K562 (cell line): ENCODE measurements around the gene CTSG. TPM values are rescaled to one million over a fixed set of nuclear protein-coding genes. Genes with fewer than 3 reads are reported as not detected.

Source experiments
- ATAC-seq: fragments of 200-7000 bp; cut with Tn5 transposase; 3 replicates; pipeline ENCODE4 v1.9.1; 2020; ENCODE audit warnings: moderate library complexity
- BruUV-seq: library from RNA; stranded (reverse); fragments of 400-500 nt; replicated peaks from 2 replicates; lab custom pipeline; 2021; lab: Mats Ljungman, UMichigan
- CTCF ChIA-PET: fragments of 300-600 bp; formaldehyde crosslinking; extraction: SDS; loops from one replicate; lab custom pipeline; 2021; ENCODE audit warnings: low intra/inter-chr PET ratio; lab: Yijun Ruan, JAX
- POLR2A ChIA-PET: fragments of 300-600, 350-650 bp; sonication (Branson Sonifier 250); formaldehyde crosslinking; extraction: SDS; loops from one replicate; lab custom pipeline; 2021; ENCODE audit warnings: antibody characterized with exemption, inconsistent platforms; lab: Yijun Ruan, JAX
- DNase-seq, 4 experiments: peaks; one replicate each; pipeline versions ENCODE4 v3.0.0 to v3.0.0-alpha.2; 2011 to 2018; ENCODE audit warnings: low spot score in 3 of 4, mixed read lengths in 3 of 4; ENCODE audit errors: extremely low read depth in 1 of 4
- FAIRE-seq: peaks from 2 replicates; lab custom pipeline; 2011; peaks lifted over from hg19 to GRCh38; lab: Jason Lieb, UNC
- H2AFZ ChIP-seq: 2 replicates; pipeline ENCODE4 v1.6.0; 2011; ENCODE audit warnings: low read depth, low read length, control low read depth, inconsistent platforms
- H3K27ac ChIP-seq: fragments of 200-600 bp; 3 replicates; pipeline ENCODE4 v1.8.0; 2011; ENCODE audit warnings: low read depth, mild to moderate bottlenecking, control low read depth, inconsistent platforms, low read length, moderate library complexity, mixed read lengths; ENCODE audit errors: extremely low read depth
- H3K27me3 ChIP-seq, 2 experiments: fragments of 300-600 bp in 1 of 2; 2 replicates in 1 of 2; 3 replicates in 1 of 2; pipeline versions ENCODE4 v1.6.0 to v1.8.0; 2011; ENCODE audit warnings: inconsistent platforms in 2 of 2, low read length in 2 of 2, mild to moderate bottlenecking in 1 of 2, mixed read lengths in 1 of 2, moderate library complexity in 1 of 2; ENCODE audit not compliant: control insufficient read depth in 2 of 2, insufficient read depth in 2 of 2
- H3K36me3 ChIP-seq: fragments of 300-600 bp; 3 replicates; pipeline ENCODE4 v1.8.0; 2011; ENCODE audit warnings: mild to moderate bottlenecking, low read length, inconsistent platforms; ENCODE audit not compliant: control insufficient read depth, insufficient read depth
- H3K4me1 ChIP-seq, 2 experiments: fragments of 200-600 bp in 1 of 2; replicated peaks in 1 of 2; 2 replicates in 1 of 2; 3 replicates in 1 of 2; pipeline versions ENCODE4 v1.5.1 to v1.8.0; 2011; ENCODE audit warnings: inconsistent platforms in 2 of 2, low read length in 2 of 2, mild to moderate bottlenecking in 1 of 2, mixed read lengths in 1 of 2, moderate library complexity in 1 of 2; ENCODE audit not compliant: control insufficient read depth in 2 of 2, insufficient read depth in 2 of 2
- H3K4me2 ChIP-seq: 2 replicates; pipeline ENCODE4 v1.6.1; 2011; ENCODE audit warnings: low read length, control low read depth, inconsistent platforms, mixed read lengths; ENCODE audit not compliant: insufficient read depth
- H3K4me3 ChIP-seq: fragments of 200-600 bp; sonication (generic), shearing (Covaris generic); 2 replicates; pipeline ENCODE4 v1.5.1; 2016; ENCODE audit warnings: control low read depth, inconsistent platforms
- H3K79me2 ChIP-seq: fragments of 200-600 bp; 3 replicates; pipeline ENCODE4 v1.8.0; 2011; ENCODE audit warnings: low read length, inconsistent platforms; ENCODE audit not compliant: control insufficient read depth, insufficient read depth
- H3K9ac ChIP-seq, 2 experiments: 2 replicates each; pipeline versions ENCODE4 v1.6.0 to v1.6.1; 2011; ENCODE audit warnings: low read depth in 2 of 2, low read length in 2 of 2, control low read depth in 1 of 2, inconsistent platforms in 1 of 2, mild to moderate bottlenecking in 1 of 2, mixed read lengths in 1 of 2; ENCODE audit not compliant: insufficient read depth in 1 of 2
- H3K9me1 ChIP-seq: one replicate; pipeline ENCODE4 v1.6.0; 2011; ENCODE audit warnings: inconsistent platforms, mild to moderate bottlenecking, low read length, moderate library complexity; ENCODE audit not compliant: control insufficient read depth, insufficient read depth
- H3K9me3 ChIP-seq: replicated peaks from 2 replicates; pipeline ENCODE4 v1.5.1; 2011; ENCODE audit warnings: low read depth, low read length, inconsistent platforms; ENCODE audit not compliant: control insufficient read depth, insufficient read depth
- H4K20me1 ChIP-seq: replicated peaks from 2 replicates; pipeline ENCODE4 v1.6.1; 2011; ENCODE audit warnings: low read length, inconsistent platforms, mixed read lengths; ENCODE audit not compliant: control insufficient read depth, insufficient read depth
- ARID3A ChIP-seq: IDR thresholded peaks from 2 replicates; pipeline ENCODE4 v1.6.1; 2012; ENCODE audit warnings: low read depth, low read length, improper control_type of control experiment, borderline replicate concordance
- ATF1 ChIP-seq, 2 experiments: fragments of 450-650 bp in 1 of 2; IDR thresholded peaks; 2 replicates each; pipeline ENCODE4 v1.6.1; 2016; ENCODE audit warnings: missing compliant biosample characterization in 1 of 2, missing genetic modification characterization in 1 of 2
- BDP1 ChIP-seq: IDR thresholded peaks from 3 replicates; pipeline ENCODE4 v1.6.1; 2011; ENCODE audit not compliant: insufficient read length, insufficient read depth
- DPF2 ChIP-seq: fragments of 450-650 bp; IDR thresholded peaks from 2 replicates; pipeline ENCODE4 v1.6.1; 2016
- HES1 ChIP-seq: fragments of 450-650 bp; IDR thresholded peaks from 2 replicates; pipeline ENCODE4 v1.6.1; 2016; ENCODE audit warnings: low read depth, mild to moderate bottlenecking, moderate library complexity
- HNRNPK ChIP-seq: fragments of 200-400 bp; formaldehyde crosslinking; IDR thresholded peaks from one replicate; pipeline ENCODE4 v1.6.1; 2018; ENCODE audit warnings: mild to moderate bottlenecking, low read depth, low read length; ENCODE audit not compliant: poor library complexity, severe bottlenecking
- MBD2 ChIP-seq: sonication (generic); IDR thresholded peaks from 2 replicates; pipeline ENCODE4 v1.6.1; 2016; ENCODE audit warnings: low read depth, borderline replicate concordance
- MCM7 ChIP-seq, 2 experiments: fragments of 450-650 bp; IDR thresholded peaks; 2 replicates each; pipeline ENCODE4 v1.6.1; 2016 to 2018
- SREBF1 ChIP-seq: fragments of 150-350 bp; IDR thresholded peaks from 2 replicates; pipeline ENCODE4 v1.6.1; 2014; ENCODE audit warnings: antibody characterized with exemption, low read depth, low read length, borderline replicate concordance
- ZBTB8A ChIP-seq: fragments of 450-650 bp; IDR thresholded peaks from 2 replicates; pipeline ENCODE4 v1.6.1; 2018; ENCODE audit warnings: mild to moderate bottlenecking, moderate library complexity; ENCODE audit not compliant: partially characterized antibody
- WGBS: fragments of 100-300 bp; shearing (Covaris generic); methylation state at CpG from one replicate; pipeline ENCODE4 v1.1.6; 2016; ENCODE audit warnings: low coverage, mixed read lengths; ENCODE audit not compliant: insufficient coverage; ENCODE audit errors: missing lambda C conversion rate; 5-methylcytosine and 5-hydroxymethylcytosine counted together
- in situ Hi-C: fragments of 300-500 bp; cut with MboI; formaldehyde crosslinking; loops from 4 replicates; pipeline ENCODE4 v1.15.0; 2018; ENCODE audit warnings: inconsistent platforms, mixed read lengths
- intact Hi-C: fragments of 100-400 bp; cut with micrococcal nuclease; formaldehyde crosslinking; loops from 2 replicates; pipeline ENCODE4 v1.14.2; 2022
- polyA plus RNA-seq, 8 experiments: library from polyadenylated mRNA; depleted of rRNA in 4 of 8; stranded (reverse) in 5 of 8; unstranded in 3 of 8; fragments of >200 nt; fragmentation: Nextera tagmentation in 2 of 8; fragmentation: Illumina TruSeq in 1 of 8; extraction: Ambion mirVana in 2 of 8; extraction: Trizol in 1 of 8; gene quantifications; 2 replicates each; pipeline versions ENCODE4 v1.2.1 to v1.2.3, GENCODE V29; 2011 to 2014; ENCODE audit warnings: inconsistent platforms in 1 of 8, missing spikeins in 1 of 8
- total RNA-seq, 7 experiments: library from RNA; depleted of rRNA in 6 of 7; stranded (reverse); fragments of >200 nt in 6 of 7; fragmentation: Illumina TruSeq in 2 of 7; extraction: Trizol in 2 of 7; gene quantifications; 2 replicates each; pipeline versions ENCODE4 v1.2.1 to v1.2.3, GENCODE V29; 2011 to 2021; ENCODE audit warnings: low replicate concordance in 1 of 7
- TF ChIP-seq, protein P1 (sequence below): fragments of 200-800 bp; sonication (Bioruptor generic); IDR thresholded peaks from 2 replicates; pipeline ENCODE4 v1.6.1; 2017; ENCODE audit warnings: missing genetic modification characterization, missing compliant biosample characterization
- TF ChIP-seq, protein P2 (sequence below), 2 experiments: IDR thresholded peaks in 1 of 2; conservative IDR thresholded peaks in 1 of 2; 2 replicates each; pipeline ENCODE4 v1.6.1; 2016; ENCODE audit warnings: low read depth in 2 of 2, mild to moderate bottlenecking in 1 of 2, missing compliant biosample characterization in 1 of 2, missing genetic modification characterization in 1 of 2, moderate library complexity in 1 of 2
- TF ChIP-seq, protein P3 (sequence below): sonication (generic); formaldehyde crosslinking; IDR thresholded peaks from 2 replicates; pipeline ENCODE4 v1.8.1; 2023; ENCODE audit warnings: mild to moderate bottlenecking, missing genetic modification reagents

The CTSG gene
- total and polyA plus RNA-seq, 9 of the 15 experiments (the other 6 are each of a cell fraction or from before 2014, with no cell fraction given) = not detected

GRCh38 chr14:24578558-24578957 lies 2.5 kb upstream of the CTSG start:
- ATAC-seq = no peak
- 0% methylated on average over 2 of the region's 2 CpGs for WGBS
- Histone ChIP-seq H3K4me3 (no peak overlapping the region), H3K27me3 (no peaks in the 10 kb centered on the region; a peak in 1 of 5 replicates), H3K4me2 (no peak overlapping the region), H3K36me3 (no peaks in the 10 kb centered on the region), H3K27ac (no peak overlapping the region), H4K20me1 (no peaks in the 10 kb centered on the region), H3K4me1 (no peaks in the 10 kb centered on the region), H3K9me1 (no peaks in the 10 kb centered on the region), H3K79me2 (no peaks in the 10 kb centered on the region), H2AFZ (no peak overlapping the region), H3K9me3 (no peaks in the 10 kb centered on the region), H3K9ac (no peak overlapping the region)
- intact Hi-C loops = no loop called here
- BruUV-seq = no TSS peak
- POLR2A ChIA-PET = no interaction called here
- in situ Hi-C loops = no loop called here
- no peak for FAIRE-seq
- no peak for DNase-seq
- CTCF ChIA-PET = no interaction called here
- no peak for TF ChIP-seq SREBF1
- TF ChIP-seq BDP1 = no peak
- no peak for TF ChIP-seq ZBTB8A
- TF ChIP-seq, protein P1, sequence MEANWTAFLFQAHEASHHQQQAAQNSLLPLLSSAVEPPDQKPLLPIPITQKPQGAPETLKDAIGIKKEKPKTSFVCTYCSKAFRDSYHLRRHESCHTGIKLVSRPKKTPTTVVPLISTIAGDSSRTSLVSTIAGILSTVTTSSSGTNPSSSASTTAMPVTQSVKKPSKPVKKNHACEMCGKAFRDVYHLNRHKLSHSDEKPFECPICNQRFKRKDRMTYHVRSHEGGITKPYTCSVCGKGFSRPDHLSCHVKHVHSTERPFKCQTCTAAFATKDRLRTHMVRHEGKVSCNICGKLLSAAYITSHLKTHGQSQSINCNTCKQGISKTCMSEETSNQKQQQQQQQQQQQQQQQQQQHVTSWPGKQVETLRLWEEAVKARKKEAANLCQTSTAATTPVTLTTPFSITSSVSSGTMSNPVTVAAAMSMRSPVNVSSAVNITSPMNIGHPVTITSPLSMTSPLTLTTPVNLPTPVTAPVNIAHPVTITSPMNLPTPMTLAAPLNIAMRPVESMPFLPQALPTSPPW (CRISPR knock-in tag) = no peak
- TF ChIP-seq, protein P2, sequence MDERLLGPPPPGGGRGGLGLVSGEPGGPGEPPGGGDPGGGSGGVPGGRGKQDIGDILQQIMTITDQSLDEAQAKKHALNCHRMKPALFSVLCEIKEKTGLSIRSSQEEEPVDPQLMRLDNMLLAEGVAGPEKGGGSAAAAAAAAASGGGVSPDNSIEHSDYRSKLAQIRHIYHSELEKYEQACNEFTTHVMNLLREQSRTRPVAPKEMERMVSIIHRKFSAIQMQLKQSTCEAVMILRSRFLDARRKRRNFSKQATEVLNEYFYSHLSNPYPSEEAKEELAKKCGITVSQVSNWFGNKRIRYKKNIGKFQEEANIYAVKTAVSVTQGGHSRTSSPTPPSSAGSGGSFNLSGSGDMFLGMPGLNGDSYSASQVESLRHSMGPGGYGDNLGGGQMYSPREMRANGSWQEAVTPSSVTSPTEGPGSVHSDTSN (CRISPR knock-in tag; IDR thresholded peaks at IDR 0.05; ENCODE audit: low read depth) = no peak
- TF ChIP-seq, protein P2 (tag; conservative IDR thresholded peaks at IDR 0.05; ENCODE audit: low read depth) = no peak
- no peak for TF ChIP-seq MBD2
- TF ChIP-seq, protein P3, sequence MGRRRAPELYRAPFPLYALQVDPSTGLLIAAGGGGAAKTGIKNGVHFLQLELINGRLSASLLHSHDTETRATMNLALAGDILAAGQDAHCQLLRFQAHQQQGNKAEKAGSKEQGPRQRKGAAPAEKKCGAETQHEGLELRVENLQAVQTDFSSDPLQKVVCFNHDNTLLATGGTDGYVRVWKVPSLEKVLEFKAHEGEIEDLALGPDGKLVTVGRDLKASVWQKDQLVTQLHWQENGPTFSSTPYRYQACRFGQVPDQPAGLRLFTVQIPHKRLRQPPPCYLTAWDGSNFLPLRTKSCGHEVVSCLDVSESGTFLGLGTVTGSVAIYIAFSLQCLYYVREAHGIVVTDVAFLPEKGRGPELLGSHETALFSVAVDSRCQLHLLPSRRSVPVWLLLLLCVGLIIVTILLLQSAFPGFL = no peak
- TF ChIP-seq ARID3A = no peak
- TF ChIP-seq HES1 = no peak
- no peak for TF ChIP-seq MCM7 (IDR thresholded peaks at IDR 0.05)
- TF ChIP-seq ATF1 (CRISPR knock-in tag; IDR thresholded peaks at IDR 0.05) = no peak
- TF ChIP-seq ATF1 (tag; IDR thresholded peaks at IDR 0.05) = no peak
- TF ChIP-seq DPF2 = no peak
- no peak for TF ChIP-seq HNRNPK
